ENCODE results near the gene HFE. TPM values are rescaled to one million over a fixed set of nuclear protein-coding genes. Genes with fewer than 3 reads are reported as not detected.

HFE gene
- total RNA-seq, 6 experiments from 2014 or later: 16.1 to 21.7 (median 18.3) TPM

- peak overlapping the region; percentile 24 for H3K27ac Mint-ChIP-seq
- peak overlapping the region; percentile 96 for H3K4me3 Mint-ChIP-seq
- peaks cover 57% of the 10 kb centered on the region for H3K36me3 Mint-ChIP-seq (ENCODE audit: low read depth)
- DNase-seq: no peak
- no peak for TF ChIP-seq CTCF (IDR thresholded peaks at IDR 0.05)
- peaks cover 11% of the 10 kb centered on the region for H3K9me3 Mint-ChIP-seq
- H3K27me3 Mint-ChIP-seq (ENCODE audit: insufficient read depth): peaks cover 26% of the 10 kb centered on the region
- H3K4me1 Mint-ChIP-seq (ENCODE audit: low read depth): peaks cover 47% of the 10 kb centered on the region
Measured at GRCh38 chr6:26128013-26128771, 41.0 kb downstream of the HFE start.

GRCh38 chr6:26129656-26130055, 42.4 kb downstream of the HFE start:
- Mint-ChIP-seq H3K27me3 (ENCODE audit: insufficient read depth) (peaks cover 12% of the 10 kb centered on the region), H3K9me3 (no peaks in the 10 kb centered on the region), H3K4me1 (ENCODE audit: low read depth) (peaks cover 42% of the 10 kb centered on the region), H3K4me3 (no peak overlapping the region), H3K36me3 (ENCODE audit: low read depth) (peaks cover 50% of the 10 kb centered on the region), H3K27ac (peak overlapping the region; percentile 36; the same call in 1 of the 2 replicates)
- DNase-seq: no peak
- TF ChIP-seq CTCF (IDR thresholded peaks at IDR 0.05): no peak

GRCh38 chr6:26130581-26131249, 43.5 kb downstream of the HFE start:
- H3K36me3 Mint-ChIP-seq (ENCODE audit: low read depth): peaks cover 41% of the 10 kb centered on the region
- TF ChIP-seq CTCF (IDR thresholded peaks at IDR 0.05): no peak
- DNase-seq: no peak
- H3K4me3 Mint-ChIP-seq: no peak overlapping the region
- H3K27me3 Mint-ChIP-seq (ENCODE audit: insufficient read depth): peaks cover 5% of the 10 kb centered on the region
- peaks cover 42% of the 10 kb centered on the region for H3K4me1 Mint-ChIP-seq (ENCODE audit: low read depth)
- H3K9me3 Mint-ChIP-seq: no peaks in the 10 kb centered on the region
- peak overlapping the region; percentile 40; the same call in 1 of the 2 replicates for H3K27ac Mint-ChIP-seq

- Mint-ChIP-seq H3K27me3 (ENCODE audit: insufficient read depth) (no peaks in the 10 kb centered on the region), H3K4me3 (no peak overlapping the region), H3K27ac (no peak overlapping the region), H3K9me3 (no peaks in the 10 kb centered on the region), H3K4me1 (ENCODE audit: low read depth) (peaks cover 40% of the 10 kb centered on the region), H3K36me3 (ENCODE audit: low read depth) (peaks cover 32% of the 10 kb centered on the region)
- no peak for TF ChIP-seq CTCF (IDR thresholded peaks at IDR 0.05)
- no peak for DNase-seq
Measured at GRCh38 chr6:26131618-26132017, 44.4 kb downstream of the HFE start.

- Mint-ChIP-seq H3K9me3 (no peaks in the 10 kb centered on the region), H3K4me1 (ENCODE audit: low read depth) (peaks cover 25% of the 10 kb centered on the region), H3K27me3 (ENCODE audit: insufficient read depth) (no peaks in the 10 kb centered on the region), H3K36me3 (ENCODE audit: low read depth) (peaks cover 22% of the 10 kb centered on the region), H3K4me3 (no peak overlapping the region), H3K27ac (no peak overlapping the region)
- TF ChIP-seq CTCF (IDR thresholded peaks at IDR 0.05): no peak
- no peak for DNase-seq
Measured at GRCh38 chr6:26133730-26134129, 46.5 kb downstream of the HFE start.
